GM12873 (cell line): ENCODE results near the gene ERC1.

ENCODE experiments used
- CTCF ChIP-seq: IDR thresholded peaks from 2 replicates; pipeline ENCODE4 v1.5.1; 2012; ENCODE audit warnings: low read depth, mild to moderate bottlenecking, moderate library complexity, low read length, control low read depth; ENCODE audit not compliant: insufficient read depth; ENCODE audit errors: missing control alignments

ERC1 gene

GRCh38 chr12:1256991-1257390 is 266.0 kb downstream of the ERC1 start:
- TF ChIP-seq CTCF, result no peak

GRCh38 chr12:1262011-1262410 is 271.0 kb downstream of the ERC1 start:
- no peak for TF ChIP-seq CTCF

GRCh38 chr12:1267243-1267642 is 276.2 kb downstream of the ERC1 start:
- no peak for TF ChIP-seq CTCF

- no peak for TF ChIP-seq CTCF
These were observed 281.1 kb downstream of the ERC1 start for GRCh38 chr12:1272142-1272541.

- TF ChIP-seq CTCF, result no peak
These were observed 282.0 kb downstream of the ERC1 start for GRCh38 chr12:1273051-1273450.

GRCh38 chr12:1277905-1278304 is 286.9 kb downstream of the ERC1 start:
- no peak for TF ChIP-seq CTCF

- no peak for TF ChIP-seq CTCF
These were observed 288.0 kb downstream of the ERC1 start for GRCh38 chr12:1279050-1279449.
